Colonic mucosa (tissue), 4 donors: ENCODE measurements around the gene SRPK2. TPM values are rescaled to one million over a fixed set of nuclear protein-coding genes. Genes with fewer than 3 reads are reported as not detected.
"Not testable (repeated sequence)": the region's sequence is repeated elsewhere in the genome, so short reads cannot be mapped to it uniquely, and the experiment has no call there.

ENCODE experiments used
- DNase-seq: peaks from one replicate; pipeline ENCODE4 v3.0.0-alpha.2; 2020
- H3K27ac ChIP-seq: fragments of 200-600 bp; one replicate; pipeline ENCODE4 v1.8.0; 2021
- H3K27me3 ChIP-seq: fragments of 200-600 bp; one replicate; pipeline ENCODE4 v1.8.0; 2021
- H3K36me3 ChIP-seq: fragments of 200-600 bp; one replicate; pipeline ENCODE4 v1.8.0; 2021
- H3K4me1 ChIP-seq: fragments of 200-600 bp; one replicate; pipeline ENCODE4 v1.8.0; 2021; ENCODE audit warnings: mild to moderate bottlenecking
- H3K4me3 ChIP-seq: fragments of 200-600 bp; one replicate; pipeline ENCODE4 v1.8.0; 2021
- H3K9ac ChIP-seq, 2 donors: one replicate each; pipeline ENCODE4 v1.7.0; 2013; ENCODE audit warnings: control low read depth in 2 of 2, low read depth in 2 of 2, low read length in 2 of 2
- H3K9me3 ChIP-seq: fragments of 200-600 bp; one replicate; pipeline ENCODE4 v1.8.0; 2021
- CTCF ChIP-seq: fragments of 200-600 bp; IDR thresholded peaks from one replicate; pipeline ENCODE4 v1.8.0; 2022; ENCODE audit warnings: antibody characterized with exemption, mild to moderate bottlenecking
- intact Hi-C: fragments of 100-400 bp; cut with DNase I; formaldehyde crosslinking; loops from one replicate; pipeline ENCODE4 v1.14.1; 2022
- total RNA-seq, 2 donors: library from RNA; stranded (reverse); fragmentation: NEBNext Ultra II Directional in 1 of 2; extraction: Animal tissue kit (Norgen Biotek cat#: 25700) in 1 of 2; gene quantifications; one replicate each; pipeline ENCODE4 v1.2.1, GENCODE V29; 2021
- donor health status: healthy.
- donor health status: DM: no; HTN: no; CAD: no.
- donor health status: DM: no; HTN: no; CAD: no.

Gene SRPK2
- total RNA-seq, 2 donors from 2014 or later: 25.0 to 30.1 TPM

GRCh38 chr7:105195891-105196290 lies 192.8 kb downstream of the SRPK2 start:
- intact Hi-C loops: no loop called here
- Histone ChIP-seq H3K4me3 (no peak overlapping the region), H3K4me1 (no peaks in the 10 kb centered on the region), H3K36me3 (no peaks in the 10 kb centered on the region), H3K9ac (no peak overlapping the region), H3K27me3 (no peaks in the 10 kb centered on the region), H3K27ac (no peak overlapping the region), H3K9me3 (no peaks in the 10 kb centered on the region)
- DNase-seq: no peak
- TF ChIP-seq CTCF: no peak

- H3K27ac ChIP-seq, H3K27me3 ChIP-seq, DNase-seq, H3K4me1 ChIP-seq, H3K9me3 ChIP-seq, intact Hi-C loops, H3K36me3 ChIP-seq, H3K9ac ChIP-seq, H3K4me3 ChIP-seq: not testable (repeated sequence)
Observed at GRCh38 chr7:105194959-105195358, 193.8 kb downstream of the SRPK2 start.

- Histone ChIP-seq H3K36me3 (no peaks in the 10 kb centered on the region), H3K4me3 (no peak overlapping the region), H3K27ac (no peak overlapping the region), H3K27me3 (no peaks in the 10 kb centered on the region), H3K9me3 (no peaks in the 10 kb centered on the region), H3K9ac (no peak overlapping the region), H3K4me1 (no peaks in the 10 kb centered on the region)
- DNase-seq: no peak
- intact Hi-C loops: no loop called here
- TF ChIP-seq CTCF: no peak
Observed at GRCh38 chr7:105191331-105191730, 197.4 kb downstream of the SRPK2 start.

- DNase-seq: no peak
- intact Hi-C loops: no loop called here
- Histone ChIP-seq H3K27ac (no peak overlapping the region), H3K4me1 (no peaks in the 10 kb centered on the region), H3K36me3 (no peaks in the 10 kb centered on the region), H3K9me3 (no peaks in the 10 kb centered on the region), H3K9ac (no peak overlapping the region), H3K4me3 (no peak overlapping the region), H3K27me3 (no peaks in the 10 kb centered on the region)
- TF ChIP-seq CTCF: no peak
Observed at GRCh38 chr7:105189859-105190492, 198.7 kb downstream of the SRPK2 start.

- no peak overlapping the region for H3K27ac ChIP-seq
Observed at GRCh38 chr7:105188201-105188600, 200.5 kb downstream of the SRPK2 start.

More at GRCh38 chr7:105188201-105188600, 200.5 kb downstream of the SRPK2 start:
- TF ChIP-seq CTCF: no peak
- intact Hi-C loops: no loop called here
- H3K36me3 ChIP-seq: no peaks in the 10 kb centered on the region
- no peaks in the 10 kb centered on the region for H3K9me3 ChIP-seq
- no peak overlapping the region for H3K4me3 ChIP-seq
- H3K4me1 ChIP-seq: no peaks in the 10 kb centered on the region
- DNase-seq: no peak
- no peaks in the 10 kb centered on the region for H3K27me3 ChIP-seq
- H3K9ac ChIP-seq: no peak overlapping the region
